Type B pancreatic cell (in vitro differentiated cells): ENCODE measurements around the gene GM2A. TPM values are rescaled to one million over a fixed set of nuclear protein-coding genes. Genes with fewer than 3 reads are reported as not detected.
"Not testable (repeated sequence)": the region's sequence is repeated elsewhere in the genome, so short reads cannot be mapped to it uniquely, and the experiment has no call there.

Experiments used
- DNase-seq: peaks from one replicate; pipeline ENCODE4 v3.0.0; 2021; ENCODE audit warnings: mixed read lengths; ENCODE audit not compliant: unreplicated experiment; ENCODE audit errors: extremely low spot score
- H3K27ac Mint-ChIP-seq: 2 replicates; pipeline ENCODE4 v1.8.0; 2021; ENCODE audit warnings: mild to moderate bottlenecking, mixed read lengths
- H3K27me3 Mint-ChIP-seq: 2 replicates; pipeline ENCODE4 v1.8.0; 2021; ENCODE audit warnings: mixed read lengths
- H3K36me3 Mint-ChIP-seq: 2 replicates; pipeline ENCODE4 v1.8.0; 2021; ENCODE audit warnings: mixed read lengths
- H3K4me1 Mint-ChIP-seq: one replicate; pipeline ENCODE4 v1.8.0; 2021; ENCODE audit warnings: mixed read lengths; ENCODE audit not compliant: unreplicated experiment
- H3K4me3 Mint-ChIP-seq: 2 replicates; pipeline ENCODE4 v1.8.0; 2021; ENCODE audit warnings: mild to moderate bottlenecking, mixed read lengths
- H3K9me3 Mint-ChIP-seq: 2 replicates; pipeline ENCODE4 v1.8.0; 2021; ENCODE audit warnings: mixed read lengths
- CTCF ChIP-seq: fragments of 200-600 bp; sonication (generic); conservative IDR thresholded peaks from 2 replicates; pipeline ENCODE4 v1.5.0; 2021; ENCODE audit warnings: antibody characterized with exemption, mild to moderate bottlenecking
- total RNA-seq: library from RNA; stranded (reverse); gene quantifications from 2 replicates; pipeline ENCODE4 v1.2.1, GENCODE V29; 2021; ENCODE audit warnings: low replicate concordance

Gene GM2A
- total RNA-seq, 1 donor from 2014 or later, result 38.1 TPM

- no peak for TF ChIP-seq CTCF
- no peaks in the 10 kb centered on the region for H3K9me3 Mint-ChIP-seq
- no peaks in the 10 kb centered on the region for H3K27me3 Mint-ChIP-seq
- no peak for DNase-seq
- peaks cover 10% of the 10 kb centered on the region for H3K4me1 Mint-ChIP-seq
- no peak overlapping the region for H3K27ac Mint-ChIP-seq
- no peaks in the 10 kb centered on the region for H3K36me3 Mint-ChIP-seq
- no peak overlapping the region for H3K4me3 Mint-ChIP-seq
Measured at GRCh38 chr5:151228986-151229385, 24.0 kb upstream of the GM2A start.

- Mint-ChIP-seq H3K36me3 (no peaks in the 10 kb centered on the region), H3K27ac (no peak overlapping the region), H3K4me3 (no peak overlapping the region), H3K4me1 (peaks cover 8% of the 10 kb centered on the region), H3K9me3 (no peaks in the 10 kb centered on the region), H3K27me3 (no peaks in the 10 kb centered on the region)
- TF ChIP-seq CTCF, result no peak
- DNase-seq, result no peak
Measured at GRCh38 chr5:151230048-151230680, 22.8 kb upstream of the GM2A start.

- Mint-ChIP-seq H3K36me3 (no peaks in the 10 kb centered on the region), H3K4me1 (peaks cover 5% of the 10 kb centered on the region), H3K9me3 (no peaks in the 10 kb centered on the region), H3K27ac (no peak overlapping the region), H3K4me3 (no peak overlapping the region), H3K27me3 (no peaks in the 10 kb centered on the region)
- no peak for DNase-seq
- no peak for TF ChIP-seq CTCF
Measured at GRCh38 chr5:151231359-151231758, 21.6 kb upstream of the GM2A start.

- no peak overlapping the region for H3K4me3 Mint-ChIP-seq
- H3K27ac Mint-ChIP-seq, result no peak overlapping the region
- no peak for TF ChIP-seq CTCF
- no peaks in the 10 kb centered on the region for H3K36me3 Mint-ChIP-seq
- H3K9me3 Mint-ChIP-seq, result no peaks in the 10 kb centered on the region
- H3K4me1 Mint-ChIP-seq, result peaks cover 3% of the 10 kb centered on the region
- H3K27me3 Mint-ChIP-seq, result no peaks in the 10 kb centered on the region
- DNase-seq, result no peak
Measured at GRCh38 chr5:151233616-151234085, 19.3 kb upstream of the GM2A start.

GRCh38 chr5:151234476-151235238, 18.3 kb upstream of the GM2A start:
- Mint-ChIP-seq H3K4me3 (no peak overlapping the region), H3K4me1 (peaks cover 4% of the 10 kb centered on the region), H3K27me3 (no peaks in the 10 kb centered on the region), H3K9me3 (no peaks in the 10 kb centered on the region), H3K36me3 (no peaks in the 10 kb centered on the region), H3K27ac (no peak overlapping the region)
- DNase-seq, result no peak
- no peak for TF ChIP-seq CTCF

- H3K4me1 Mint-ChIP-seq, H3K27me3 Mint-ChIP-seq, H3K36me3 Mint-ChIP-seq, H3K4me3 Mint-ChIP-seq, H3K27ac Mint-ChIP-seq, DNase-seq, H3K9me3 Mint-ChIP-seq: not testable (repeated sequence)
Measured at GRCh38 chr5:151235239-151235571, 17.8 kb upstream of the GM2A start.
